ENCODE results near the gene KLF2.
A peak's percentile ranks its signal among the peaks of the same experiment; 100 is the strongest.

The KLF2 gene

GRCh38 chr19:16309643-16310042 is 15.0 kb upstream of the KLF2 start:
- no peak overlapping the region for H3K27ac ChIP-seq (ENCODE audit: low read depth, low read length)
- H3K9me3 ChIP-seq (ENCODE audit: low read length) = no peaks in the 10 kb centered on the region
- no peak overlapping the region for H3K9ac ChIP-seq (ENCODE audit: low read length)
- H3K36me3 ChIP-seq (ENCODE audit: insufficient read depth, low read length) = no peaks in the 10 kb centered on the region
- no peak overlapping the region for H3K4me3 ChIP-seq (ENCODE audit: low read depth in 1 of 2, low read length in 2 of 2)
- no peaks in the 10 kb centered on the region for H3K4me1 ChIP-seq (ENCODE audit: insufficient read depth, low read length)
- no peaks in the 10 kb centered on the region for H3K27me3 ChIP-seq (ENCODE audit: control insufficient read depth in 1 of 2, insufficient read depth in 2 of 2, low read length in 2 of 2)

GRCh38 chr19:16315825-16316505 is 8.7 kb upstream of the KLF2 start:
- Histone ChIP-seq H3K4me3 (ENCODE audit: low read depth in 1 of 2, low read length in 2 of 2) (no peak overlapping the region), H3K4me1 (ENCODE audit: insufficient read depth, low read length) (peaks cover 13% of the 10 kb centered on the region), H3K27me3 (ENCODE audit: control insufficient read depth in 1 of 2, insufficient read depth in 2 of 2, low read length in 2 of 2) (no peaks in the 10 kb centered on the region), H3K27ac (ENCODE audit: low read depth, low read length) (no peak overlapping the region), H3K9ac (ENCODE audit: low read length) (no peak overlapping the region), H3K36me3 (ENCODE audit: insufficient read depth, low read length) (no peaks in the 10 kb centered on the region), H3K9me3 (ENCODE audit: low read length) (no peaks in the 10 kb centered on the region)

GRCh38 chr19:16316506-16316882 is 8.1 kb upstream of the KLF2 start:
- H3K9me3 ChIP-seq (ENCODE audit: low read length) = no peaks in the 10 kb centered on the region
- peaks cover 13% of the 10 kb centered on the region for H3K4me1 ChIP-seq (ENCODE audit: insufficient read depth, low read length)
- no peaks in the 10 kb centered on the region for H3K36me3 ChIP-seq (ENCODE audit: insufficient read depth, low read length)
- no peak overlapping the region for H3K4me3 ChIP-seq (ENCODE audit: low read depth in 1 of 2, low read length in 2 of 2)
- no peaks in the 10 kb centered on the region for H3K27me3 ChIP-seq (ENCODE audit: control insufficient read depth in 1 of 2, insufficient read depth in 2 of 2, low read length in 2 of 2)
- H3K9ac ChIP-seq (ENCODE audit: low read length) = no peak overlapping the region
- H3K27ac ChIP-seq (ENCODE audit: low read depth, low read length) = peak overlapping the region; percentile 39

GRCh38 chr19:16319481-16319880 is 5.1 kb upstream of the KLF2 start:
- no peaks in the 10 kb centered on the region for H3K27me3 ChIP-seq (ENCODE audit: control insufficient read depth in 1 of 2, insufficient read depth in 2 of 2, low read length in 2 of 2)
- no peaks in the 10 kb centered on the region for H3K36me3 ChIP-seq (ENCODE audit: insufficient read depth, low read length)
- peaks cover 18% of the 10 kb centered on the region for H3K4me1 ChIP-seq (ENCODE audit: insufficient read depth, low read length)
- no peaks in the 10 kb centered on the region for H3K9me3 ChIP-seq (ENCODE audit: low read length)
- H3K27ac ChIP-seq (ENCODE audit: low read depth, low read length) = no peak overlapping the region
- no peak overlapping the region for H3K9ac ChIP-seq (ENCODE audit: low read length)
- H3K4me3 ChIP-seq (ENCODE audit: low read depth in 1 of 2, low read length in 2 of 2) = no peak overlapping the region

- H3K27me3 ChIP-seq (ENCODE audit: control insufficient read depth in 1 of 2, insufficient read depth in 2 of 2, low read length in 2 of 2) = no peaks in the 10 kb centered on the region
- no peak overlapping the region for H3K9ac ChIP-seq (ENCODE audit: low read length)
- no peaks in the 10 kb centered on the region for H3K9me3 ChIP-seq (ENCODE audit: low read length)
- peaks cover 2% of the 10 kb centered on the region for H3K36me3 ChIP-seq (ENCODE audit: insufficient read depth, low read length)
- peaks cover 14% of the 10 kb centered on the region for H3K4me1 ChIP-seq (ENCODE audit: insufficient read depth, low read length)
- no peak overlapping the region for H3K4me3 ChIP-seq (ENCODE audit: low read depth in 1 of 2, low read length in 2 of 2)
- H3K27ac ChIP-seq (ENCODE audit: low read depth, low read length) = no peak overlapping the region
Observed at GRCh38 chr19:16320987-16321386, 3.6 kb upstream of the KLF2 start.

GRCh38 chr19:16325161-16325527 is 518 bp downstream of the KLF2 start:
- peak overlapping the region; percentile 93 for H3K27ac ChIP-seq (ENCODE audit: low read depth, low read length)
- H3K36me3 ChIP-seq (ENCODE audit: insufficient read depth, low read length) = peaks cover 31% of the 10 kb centered on the region
- no peak overlapping the region for H3K9ac ChIP-seq (ENCODE audit: low read length)
- H3K4me1 ChIP-seq (ENCODE audit: insufficient read depth, low read length) = peaks cover 29% of the 10 kb centered on the region
- H3K27me3 ChIP-seq (ENCODE audit: control insufficient read depth in 1 of 2, insufficient read depth in 2 of 2, low read length in 2 of 2) = no peaks in the 10 kb centered on the region
- H3K4me3 ChIP-seq (ENCODE audit: low read depth in 1 of 2, low read length in 2 of 2) = peak overlapping the region; percentile 41 to 98
- H3K9me3 ChIP-seq (ENCODE audit: low read length) = no peaks in the 10 kb centered on the region

- Histone ChIP-seq H3K4me1 (ENCODE audit: insufficient read depth, low read length) (peaks cover 29% of the 10 kb centered on the region), H3K9me3 (ENCODE audit: low read length) (no peaks in the 10 kb centered on the region), H3K4me3 (ENCODE audit: low read depth in 1 of 2, low read length in 2 of 2) (peak overlapping the region; percentile 55 to 83), H3K9ac (ENCODE audit: low read length) (peak overlapping the region; percentile 50), H3K27me3 (ENCODE audit: control insufficient read depth in 1 of 2, insufficient read depth in 2 of 2, low read length in 2 of 2) (no peaks in the 10 kb centered on the region), H3K27ac (ENCODE audit: low read depth, low read length) (peak overlapping the region; percentile 75), H3K36me3 (ENCODE audit: insufficient read depth, low read length) (peaks cover 31% of the 10 kb centered on the region)
Observed at GRCh38 chr19:16325641-16326400, 1.2 kb downstream of the KLF2 start.

- no peaks in the 10 kb centered on the region for H3K9me3 ChIP-seq (ENCODE audit: low read length)
- peak overlapping the region; percentile 55 to 83 for H3K4me3 ChIP-seq (ENCODE audit: low read depth in 1 of 2, low read length in 2 of 2)
- peaks cover 29% of the 10 kb centered on the region for H3K4me1 ChIP-seq (ENCODE audit: insufficient read depth, low read length)
- no peaks in the 10 kb centered on the region for H3K27me3 ChIP-seq (ENCODE audit: control insufficient read depth in 1 of 2, insufficient read depth in 2 of 2, low read length in 2 of 2)
- peaks cover 31% of the 10 kb centered on the region for H3K36me3 ChIP-seq (ENCODE audit: insufficient read depth, low read length)
- H3K9ac ChIP-seq (ENCODE audit: low read length) = peak overlapping the region; percentile 50
- peak overlapping the region; percentile 75 for H3K27ac ChIP-seq (ENCODE audit: low read depth, low read length)
Observed at GRCh38 chr19:16326401-16327168, 2.0 kb downstream of the KLF2 start.

- Histone ChIP-seq H3K9ac (ENCODE audit: low read length) (peak overlapping the region; percentile 21), H3K27me3 (ENCODE audit: control insufficient read depth in 1 of 2, insufficient read depth in 2 of 2, low read length in 2 of 2) (no peaks in the 10 kb centered on the region), H3K9me3 (ENCODE audit: low read length) (no peaks in the 10 kb centered on the region), H3K4me1 (ENCODE audit: insufficient read depth, low read length) (peaks cover 29% of the 10 kb centered on the region), H3K27ac (ENCODE audit: low read depth, low read length) (peak overlapping the region; percentile 66), H3K36me3 (ENCODE audit: insufficient read depth, low read length) (peaks cover 31% of the 10 kb centered on the region), H3K4me3 (ENCODE audit: low read depth in 1 of 2, low read length in 2 of 2) (peak overlapping the region; percentile 55 to 83)
Observed at GRCh38 chr19:16327169-16327475, 2.5 kb downstream of the KLF2 start.

- H3K4me1 ChIP-seq (ENCODE audit: insufficient read depth, low read length) = peaks cover 29% of the 10 kb centered on the region
- peak overlapping the region; percentile 66 for H3K27ac ChIP-seq (ENCODE audit: low read depth, low read length)
- H3K4me3 ChIP-seq (ENCODE audit: low read depth in 1 of 2, low read length in 2 of 2) = peak overlapping the region in 1 of 2 donors; percentile 83
- H3K9ac ChIP-seq (ENCODE audit: low read length) = peak overlapping the region; percentile 21
- H3K36me3 ChIP-seq (ENCODE audit: insufficient read depth, low read length) = peaks cover 31% of the 10 kb centered on the region
- H3K9me3 ChIP-seq (ENCODE audit: low read length) = no peaks in the 10 kb centered on the region
- H3K27me3 ChIP-seq (ENCODE audit: control insufficient read depth in 1 of 2, insufficient read depth in 2 of 2, low read length in 2 of 2) = no peaks in the 10 kb centered on the region
Observed at GRCh38 chr19:16327501-16327900, 2.9 kb downstream of the KLF2 start.

- Histone ChIP-seq H3K9me3 (ENCODE audit: low read length) (no peaks in the 10 kb centered on the region), H3K9ac (ENCODE audit: low read length) (peak overlapping the region; percentile 39)
Observed at GRCh38 chr19:16327911-16328823, 3.5 kb downstream of the KLF2 start.

More at GRCh38 chr19:16327911-16328823, 3.5 kb downstream of the KLF2 start:
- H3K36me3 ChIP-seq (ENCODE audit: insufficient read depth, low read length) = peaks cover 31% of the 10 kb centered on the region
- H3K27ac ChIP-seq (ENCODE audit: low read depth, low read length) = peak overlapping the region; percentile 66
- peaks cover 29% of the 10 kb centered on the region for H3K4me1 ChIP-seq (ENCODE audit: insufficient read depth, low read length)
- peak overlapping the region in 1 of 2 donors; percentile 83 for H3K4me3 ChIP-seq (ENCODE audit: low read depth in 1 of 2, low read length in 2 of 2)
- H3K27me3 ChIP-seq (ENCODE audit: control insufficient read depth in 1 of 2, insufficient read depth in 2 of 2, low read length in 2 of 2) = no peaks in the 10 kb centered on the region

Measured in muscle layer of colon (tissue), 2 donors.